GM12865 (cell line): Measurements from ENCODE around the gene SETDB2.

Experiments
- DNase-seq: peaks from one replicate; pipeline ENCODE4 v3.0.0; 2010; ENCODE audit warnings: low read depth
- H3K4me3 ChIP-seq: 2 replicates; pipeline ENCODE4 v1.5.1; 2011; ENCODE audit warnings: mild to moderate bottlenecking, low read depth, low read length, control low read depth
- TF ChIP-seq, protein P1 (sequence below): IDR thresholded peaks from 2 replicates; pipeline ENCODE4 v1.5.1; 2011; ENCODE audit warnings: low read length, control low read depth, low read depth, inconsistent platforms; ENCODE audit not compliant: insufficient read depth; ENCODE audit errors: missing control alignments

The SETDB2 gene

DNA sequence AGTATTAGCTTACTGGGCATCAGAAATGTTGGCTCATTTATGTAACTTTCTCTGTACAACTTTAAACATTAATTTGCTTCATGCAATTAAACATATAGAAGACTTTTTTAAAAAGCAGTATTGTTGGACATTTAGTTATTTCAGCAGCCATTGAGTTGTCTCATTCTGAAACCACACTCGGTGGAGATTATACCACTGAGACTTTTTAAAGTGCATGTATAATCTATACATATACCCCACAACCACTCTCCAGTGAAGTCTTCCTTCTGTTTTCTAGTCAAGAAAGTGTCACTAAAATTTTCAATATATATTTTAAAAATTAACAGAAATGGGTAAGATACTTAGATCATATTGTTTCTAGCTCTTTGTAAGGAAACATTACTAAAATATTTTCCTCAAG lies 15.5 kb downstream of the SETDB2 start:
- TF ChIP-seq, protein P1, sequence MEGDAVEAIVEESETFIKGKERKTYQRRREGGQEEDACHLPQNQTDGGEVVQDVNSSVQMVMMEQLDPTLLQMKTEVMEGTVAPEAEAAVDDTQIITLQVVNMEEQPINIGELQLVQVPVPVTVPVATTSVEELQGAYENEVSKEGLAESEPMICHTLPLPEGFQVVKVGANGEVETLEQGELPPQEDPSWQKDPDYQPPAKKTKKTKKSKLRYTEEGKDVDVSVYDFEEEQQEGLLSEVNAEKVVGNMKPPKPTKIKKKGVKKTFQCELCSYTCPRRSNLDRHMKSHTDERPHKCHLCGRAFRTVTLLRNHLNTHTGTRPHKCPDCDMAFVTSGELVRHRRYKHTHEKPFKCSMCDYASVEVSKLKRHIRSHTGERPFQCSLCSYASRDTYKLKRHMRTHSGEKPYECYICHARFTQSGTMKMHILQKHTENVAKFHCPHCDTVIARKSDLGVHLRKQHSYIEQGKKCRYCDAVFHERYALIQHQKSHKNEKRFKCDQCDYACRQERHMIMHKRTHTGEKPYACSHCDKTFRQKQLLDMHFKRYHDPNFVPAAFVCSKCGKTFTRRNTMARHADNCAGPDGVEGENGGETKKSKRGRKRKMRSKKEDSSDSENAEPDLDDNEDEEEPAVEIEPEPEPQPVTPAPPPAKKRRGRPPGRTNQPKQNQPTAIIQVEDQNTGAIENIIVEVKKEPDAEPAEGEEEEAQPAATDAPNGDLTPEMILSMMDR, result no peak
- no peak overlapping the region for H3K4me3 ChIP-seq
- peak; percentile 22 for DNase-seq

DNA sequence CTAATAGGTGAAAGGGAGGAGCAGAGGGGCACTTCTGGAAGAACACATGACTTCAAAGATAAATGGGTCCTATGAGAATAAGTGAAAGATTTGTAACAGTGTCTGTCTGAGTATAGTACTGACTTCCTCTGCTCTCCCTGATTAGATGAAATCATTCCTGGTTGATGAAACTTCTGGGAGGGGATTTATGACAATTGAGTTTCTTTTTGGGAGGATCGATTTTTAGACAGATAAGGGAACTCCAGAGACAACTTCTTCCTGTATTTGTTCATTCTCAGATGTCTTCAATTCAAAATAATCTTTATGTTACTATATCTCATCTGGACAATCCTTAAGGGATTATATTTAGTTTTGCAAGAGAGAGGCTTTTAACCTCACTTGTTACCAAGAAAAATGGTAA lies 20.0 kb downstream of the SETDB2 start:
- TF ChIP-seq, protein P1, result no peak
- no peak for DNase-seq
- H3K4me3 ChIP-seq, result no peak overlapping the region

DNA sequence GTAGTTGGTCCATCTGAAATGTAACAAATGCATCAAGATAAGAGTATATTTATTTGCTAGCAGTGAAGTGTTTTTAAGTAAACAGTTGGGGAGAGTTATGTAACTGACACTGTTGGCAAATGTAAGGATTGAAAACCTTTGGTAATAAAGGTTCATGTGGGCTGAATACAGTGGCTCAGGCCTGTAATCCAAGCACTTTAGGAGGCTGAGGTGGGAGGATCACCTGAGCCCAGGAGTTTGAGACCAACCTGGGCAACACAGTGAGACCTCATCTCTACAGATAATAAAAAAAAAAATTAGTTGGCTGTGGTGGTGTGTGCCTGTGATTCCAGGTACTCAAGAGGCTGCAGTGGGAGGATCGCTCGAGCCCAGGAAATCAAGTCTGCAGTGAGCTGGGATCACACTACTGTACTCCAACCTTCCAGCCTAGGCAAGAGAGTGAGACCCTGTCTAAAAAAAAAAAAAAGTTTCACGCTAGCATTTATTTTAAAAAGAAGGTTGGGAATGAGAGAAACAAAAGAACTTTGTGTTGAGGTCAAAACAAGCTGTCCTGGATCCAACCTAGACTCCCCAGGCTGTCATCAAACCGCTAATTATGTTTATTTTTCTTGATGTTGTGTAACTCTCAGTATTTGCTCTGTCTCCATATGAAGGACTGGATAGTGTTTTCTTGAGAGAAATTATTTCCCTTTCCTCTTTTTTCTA lies 20.7 kb downstream of the SETDB2 start:
- TF ChIP-seq, protein P1, result no peak
- H3K4me3 ChIP-seq, result no peak overlapping the region
- DNase-seq, result no peak

DNA sequence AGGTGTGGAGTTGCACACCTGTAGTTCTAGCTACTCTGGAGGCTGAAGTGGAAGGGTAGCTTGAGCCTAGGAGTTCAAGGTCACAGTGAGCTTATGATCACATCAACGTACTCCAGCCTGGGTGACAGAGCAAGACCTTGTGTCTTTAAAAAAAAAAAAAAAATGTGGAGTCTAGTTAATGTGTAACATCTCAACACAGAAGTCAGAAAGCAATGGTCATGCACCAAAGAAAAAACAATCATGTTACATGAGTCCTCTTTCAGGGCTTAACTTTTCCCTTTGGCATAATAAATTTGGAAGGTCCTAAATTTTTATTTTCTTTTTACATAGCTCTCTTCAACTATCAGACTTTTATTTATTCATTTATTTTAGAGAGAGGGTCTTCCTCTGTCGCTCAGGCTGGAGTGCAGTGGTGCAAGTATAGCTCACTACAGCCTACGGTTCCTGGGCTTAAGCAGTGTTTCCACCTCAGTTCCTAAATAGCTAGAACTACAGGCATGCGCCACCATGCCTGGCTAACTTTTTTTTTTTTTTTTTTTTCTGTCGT lies 22.3 kb downstream of the SETDB2 start:
- no peak for DNase-seq
- TF ChIP-seq, protein P1, result no peak
- no peak overlapping the region for H3K4me3 ChIP-seq

DNA sequence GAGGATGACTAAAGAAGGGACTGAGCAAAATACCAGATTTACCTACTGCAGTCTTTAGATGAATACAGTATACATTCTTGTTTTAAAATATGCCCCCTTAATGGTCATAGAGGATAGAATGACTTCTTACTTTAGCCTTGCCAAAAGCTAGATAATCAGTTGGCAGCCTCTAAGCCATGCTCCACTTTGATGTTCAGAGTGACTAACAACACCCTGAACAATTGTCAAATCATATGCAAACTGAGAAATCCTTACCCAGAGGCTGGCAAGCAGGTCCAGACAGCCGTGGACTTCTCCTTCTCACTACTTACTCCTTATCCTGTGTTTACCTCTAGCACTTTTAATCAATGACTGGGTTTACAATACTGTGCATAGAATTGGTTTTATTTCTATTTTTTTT lies 28.1 kb downstream of the SETDB2 start:
- TF ChIP-seq, protein P1, result no peak
- no peak for DNase-seq
- no peak overlapping the region for H3K4me3 ChIP-seq

DNA sequence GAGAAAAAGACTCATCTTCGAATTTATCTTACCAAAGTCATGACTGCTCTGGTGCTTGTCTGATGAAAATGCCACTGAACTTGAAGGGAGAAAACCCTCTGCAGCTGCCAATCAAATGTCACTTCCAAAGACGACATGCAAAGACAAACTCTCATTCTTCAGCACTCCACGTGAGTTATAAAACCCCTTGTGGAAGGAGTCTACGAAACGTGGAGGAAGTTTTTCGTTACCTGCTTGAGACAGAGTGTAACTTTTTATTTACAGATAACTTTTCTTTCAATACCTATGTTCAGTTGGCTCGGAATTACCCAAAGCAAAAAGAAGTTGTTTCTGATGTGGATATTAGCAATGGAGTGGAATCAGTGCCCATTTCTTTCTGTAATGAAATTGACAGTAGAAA lies 32.5 kb downstream of the SETDB2 start:
- no peak for DNase-seq
- TF ChIP-seq, protein P1, result no peak

DNA sequence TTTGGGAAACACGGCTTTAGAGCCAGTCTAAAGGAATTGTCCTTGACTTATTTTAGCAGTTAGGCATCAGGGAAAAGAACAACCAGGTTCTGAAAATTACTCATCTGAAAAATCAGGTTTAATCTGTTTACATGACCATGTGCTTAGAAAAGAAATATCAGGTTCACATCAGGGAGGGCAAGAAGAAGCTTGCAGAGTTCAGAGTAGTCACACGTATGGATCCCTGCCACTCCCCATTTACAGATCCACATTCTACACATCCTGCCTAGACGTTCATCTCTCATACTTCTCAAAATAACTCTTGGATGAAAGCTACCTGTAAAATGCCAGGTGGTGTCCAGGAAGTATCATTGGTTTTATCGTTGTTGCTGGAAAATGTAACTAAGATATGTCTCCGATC lies 37.7 kb downstream of the SETDB2 start:
- no peak overlapping the region for H3K4me3 ChIP-seq
- TF ChIP-seq, protein P1, result no peak
- no peak for DNase-seq

More for the DNA sequence above, 32.5 kb downstream of the SETDB2 start:
- H3K4me3 ChIP-seq, result no peak overlapping the region
